CD4-positive, alpha-beta T cell treated with Interleukin-21 for 1 hour (primary cell): Measurements from ENCODE around the gene TSPAN10.

Source experiments
- DNase-seq: peaks from one replicate; pipeline ENCODE4 v3.0.0-alpha.2; 2020

The TSPAN10 gene

GRCh38 chr17:81690549-81690948 lies 53.6 kb downstream of the TSPAN10 start:
- no peak for DNase-seq

GRCh38 chr17:81691196-81691595 lies 54.2 kb downstream of the TSPAN10 start:
- DNase-seq, result no peak

GRCh38 chr17:81691608-81692007 lies 54.6 kb downstream of the TSPAN10 start:
- no peak for DNase-seq

GRCh38 chr17:81693509-81694210 lies 56.7 kb downstream of the TSPAN10 start:
- DNase-seq, result no peak

GRCh38 chr17:81694810-81695209 lies 57.8 kb downstream of the TSPAN10 start:
- no peak for DNase-seq

GRCh38 chr17:81695211-81695610 lies 58.2 kb downstream of the TSPAN10 start:
- DNase-seq, result no peak

GRCh38 chr17:81695801-81696200 lies 58.8 kb downstream of the TSPAN10 start:
- DNase-seq, result no peak

GRCh38 chr17:81696218-81696941 lies 59.4 kb downstream of the TSPAN10 start:
- no peak for DNase-seq

- no peak for DNase-seq
Measured at GRCh38 chr17:81697261-81698044, 60.5 kb downstream of the TSPAN10 start.
